Prostate gland (tissue), 2 donors: ENCODE results near the gene RPP38.

Source experiments
- POLR2A ChIP-seq: fragments of 450-650 bp; IDR thresholded peaks from one replicate; pipeline ENCODE4 v1.6.1; 2016; ENCODE audit warnings: antibody characterized with exemption, mild to moderate bottlenecking
- TF ChIP-seq, protein P1 (sequence below), 4 experiments: fragments of 200-600 bp in 2 of 4; fragments of 450-650 bp in 2 of 4; sonication (generic) in 2 of 4; IDR thresholded peaks; 1 replicate in 3 of 4; 2 replicates in 1 of 4; pipeline ENCODE4 v1.5.1; 2016 to 2019; ENCODE audit warnings: antibody characterized with exemption in 4 of 4, mild to moderate bottlenecking in 2 of 4, moderate library complexity in 2 of 4

DNA sequence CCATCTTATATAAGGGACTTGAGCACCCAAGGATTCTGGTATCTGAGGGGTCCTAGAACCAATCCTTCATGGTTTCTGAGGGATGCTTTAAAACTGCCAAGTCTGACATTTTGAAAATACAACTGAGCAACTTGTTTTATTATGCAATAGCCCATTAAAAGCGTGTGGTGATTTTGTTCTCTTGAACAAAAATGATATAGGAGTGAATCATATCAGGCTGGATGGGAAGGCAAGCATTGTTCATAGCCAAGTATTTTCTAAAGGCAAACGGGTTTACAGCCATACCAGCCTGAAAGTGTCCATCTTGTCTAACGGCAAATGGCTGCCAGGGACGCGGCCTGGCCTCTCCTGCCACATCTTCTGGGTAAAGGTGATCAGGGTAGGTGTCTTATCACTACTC is 23.4 kb downstream of the RPP38 start:
- TF ChIP-seq, protein P1, sequence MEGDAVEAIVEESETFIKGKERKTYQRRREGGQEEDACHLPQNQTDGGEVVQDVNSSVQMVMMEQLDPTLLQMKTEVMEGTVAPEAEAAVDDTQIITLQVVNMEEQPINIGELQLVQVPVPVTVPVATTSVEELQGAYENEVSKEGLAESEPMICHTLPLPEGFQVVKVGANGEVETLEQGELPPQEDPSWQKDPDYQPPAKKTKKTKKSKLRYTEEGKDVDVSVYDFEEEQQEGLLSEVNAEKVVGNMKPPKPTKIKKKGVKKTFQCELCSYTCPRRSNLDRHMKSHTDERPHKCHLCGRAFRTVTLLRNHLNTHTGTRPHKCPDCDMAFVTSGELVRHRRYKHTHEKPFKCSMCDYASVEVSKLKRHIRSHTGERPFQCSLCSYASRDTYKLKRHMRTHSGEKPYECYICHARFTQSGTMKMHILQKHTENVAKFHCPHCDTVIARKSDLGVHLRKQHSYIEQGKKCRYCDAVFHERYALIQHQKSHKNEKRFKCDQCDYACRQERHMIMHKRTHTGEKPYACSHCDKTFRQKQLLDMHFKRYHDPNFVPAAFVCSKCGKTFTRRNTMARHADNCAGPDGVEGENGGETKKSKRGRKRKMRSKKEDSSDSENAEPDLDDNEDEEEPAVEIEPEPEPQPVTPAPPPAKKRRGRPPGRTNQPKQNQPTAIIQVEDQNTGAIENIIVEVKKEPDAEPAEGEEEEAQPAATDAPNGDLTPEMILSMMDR (IDR thresholded peaks at IDR 0.05), result no peak
- TF ChIP-seq POLR2A, result no peak
